ENCODE measurements around the gene SBF2. TPM values are rescaled to one million over a fixed set of nuclear protein-coding genes. Genes with fewer than 3 reads are reported as not detected.

The SBF2 gene
- total and polyA plus RNA-seq, 2 donors (not counting 3 experiments of a cell fraction or from before 2014, with no cell fraction given): 15.4 to 42.4 TPM

GRCh38 chr11:10327254-10327653 lies 33.2 kb upstream of the SBF2 start:
- BruUV-seq (replicated peaks): no TSS peak
- Histone ChIP-seq H3K4me2 (ENCODE audit: insufficient read depth, low read length) (peak overlapping the region; percentile 77), H3K9me1 (replicated peaks; ENCODE audit: control insufficient read depth, extremely low read depth, insufficient read depth, low read length) (no peaks in the 10 kb centered on the region), H3K27me3 (ENCODE audit: control insufficient read depth in 2 of 2, insufficient read depth in 2 of 2, low read length in 2 of 2) (no peaks in the 10 kb centered on the region), H3K9me3 (replicated peaks; ENCODE audit: control insufficient read depth, insufficient read depth, low read length) (no peaks in the 10 kb centered on the region), H3K4me1 (ENCODE audit: control insufficient read depth, extremely low read depth, insufficient read depth, low read length) (peaks cover 78% of the 10 kb centered on the region), H3K27ac (ENCODE audit: insufficient read depth, low read depth, low read length) (peak overlapping the region; percentile 84), H3K36me3 (ENCODE audit: control insufficient read depth in 2 of 2, extremely low read depth in 1 of 2, insufficient read depth in 2 of 2, low read length in 2 of 2) (no peaks in the 10 kb centered on the region), H3K79me2 (ENCODE audit: control insufficient read depth, insufficient read depth, low read length) (no peaks in the 10 kb centered on the region), H3K4me3 (replicated peaks in 1 of 3; ENCODE audit: insufficient read depth in 1 of 3, low read depth in 1 of 3, low read length in 3 of 3) (no peak overlapping the region), H3K9ac (replicated peaks; ENCODE audit: extremely low read depth, insufficient read depth, low read length) (no peak overlapping the region), H4K20me1 (replicated peaks; ENCODE audit: control insufficient read depth, extremely low read depth, insufficient read depth, low read length) (no peaks in the 10 kb centered on the region), H2AFZ (ENCODE audit: low read depth, low read length) (no peak overlapping the region)
- DNase-seq (ENCODE audit: low read depth, low spot score): peak; percentile 82
- FAIRE-seq: peak; percentile 68
- dilution Hi-C loops (cut with MboI; ENCODE audit: extremely low pct_ligation_motif_present, low sequenced_read_pairs): no loop called here
- no peak for TF ChIP-seq JUN (IDR thresholded peaks at IDR 0.05; ENCODE audit: borderline replicate concordance, insufficient read depth, insufficient read length, low read depth)
- TF ChIP-seq MYC (IDR thresholded peaks at IDR 0.05; ENCODE audit: low read depth, low read length): no peak
- TF ChIP-seq GATA2 (IDR thresholded peaks at IDR 0.05; ENCODE audit: insufficient read depth, insufficient read length, low read depth, low read length): peak; percentile 76
- TF ChIP-seq POLR2AphosphoS5 (IDR thresholded peaks at IDR 0.05; ENCODE audit: insufficient read depth, low read depth, low read length): peak; percentile 30
- ChIA-PET POLR2A (interaction anchor here (0.6 to 2.8 kb wide), 2 partner anchors 22 to 1757 kb away, joined by 4 to 13 read pairs; partner anchors contain the start of gene ADM), CTCF (interaction anchor here (1.3 to 8.8 kb wide), 5 partner anchors 19 to 569 kb away, joined by 3 to 203 read pairs (median 15); partner anchors contain the start of gene ADM)
- intact Hi-C loops (cut with micrococcal nuclease): loop anchor here (5.0 to 10.0 kb wide), 3 partner anchors 760 to 1312 kb away; no protein-coding TSS in a partner anchor

DNA sequence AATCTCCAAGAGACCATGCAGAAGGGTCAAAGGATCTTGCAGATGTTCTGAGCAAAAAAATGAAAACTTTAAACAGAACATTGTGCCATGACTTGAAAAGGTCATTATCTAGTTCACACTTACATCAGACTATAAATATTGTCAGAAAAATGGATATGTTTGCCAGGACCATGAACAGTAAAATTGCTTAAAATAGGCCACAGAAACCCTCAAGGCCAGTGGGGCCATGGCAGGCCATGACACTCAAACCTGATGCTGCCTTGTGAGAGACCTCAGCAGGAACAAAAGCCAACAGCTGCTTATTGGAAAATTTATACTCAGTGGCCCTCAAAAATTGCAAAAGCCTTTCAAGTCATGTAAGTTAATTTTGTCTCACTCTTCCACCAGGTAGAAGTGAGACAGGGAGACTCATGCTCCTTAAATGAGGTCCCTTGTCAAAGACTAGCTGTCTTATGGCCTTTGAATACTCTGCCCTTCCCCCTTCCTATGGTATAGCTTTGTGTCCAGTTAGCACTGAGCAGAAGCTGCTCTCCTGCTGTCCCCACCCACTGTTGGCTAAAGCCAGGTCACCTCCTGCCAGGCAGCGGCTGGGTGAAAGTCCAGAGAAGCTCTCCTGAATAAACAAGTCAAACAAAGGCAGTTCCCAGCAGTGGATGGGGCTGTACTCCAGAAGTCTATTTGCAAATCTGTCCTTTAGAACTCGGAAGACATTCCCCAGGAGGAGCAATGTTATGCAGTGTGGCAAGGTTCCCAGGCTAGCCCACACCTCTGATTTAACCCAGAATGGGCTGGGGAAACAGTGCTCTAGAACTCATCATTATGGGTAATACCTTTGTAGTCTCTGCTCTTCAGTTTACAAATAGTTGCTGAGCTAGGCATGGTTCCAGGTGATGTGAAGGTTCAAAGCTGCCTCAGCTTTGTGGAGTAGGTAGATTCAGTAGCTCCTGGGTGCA lies 32.3 kb upstream of the SBF2 start:
- Histone ChIP-seq H3K9me1 (replicated peaks; ENCODE audit: control insufficient read depth, extremely low read depth, insufficient read depth, low read length) (no peaks in the 10 kb centered on the region), H3K9me3 (replicated peaks; ENCODE audit: control insufficient read depth, insufficient read depth, low read length) (no peaks in the 10 kb centered on the region), H3K4me3 (replicated peaks in 1 of 3; ENCODE audit: insufficient read depth in 1 of 3, low read depth in 1 of 3, low read length in 3 of 3) (no peak overlapping the region), H3K79me2 (ENCODE audit: control insufficient read depth, insufficient read depth, low read length) (no peaks in the 10 kb centered on the region), H3K4me2 (ENCODE audit: insufficient read depth, low read length) (peak overlapping the region; percentile 19), H3K4me1 (ENCODE audit: control insufficient read depth, extremely low read depth, insufficient read depth, low read length) (peaks cover 78% of the 10 kb centered on the region), H3K36me3 (ENCODE audit: control insufficient read depth in 2 of 2, extremely low read depth in 1 of 2, insufficient read depth in 2 of 2, low read length in 2 of 2) (no peaks in the 10 kb centered on the region), H4K20me1 (replicated peaks; ENCODE audit: control insufficient read depth, extremely low read depth, insufficient read depth, low read length) (no peaks in the 10 kb centered on the region), H3K9ac (replicated peaks; ENCODE audit: extremely low read depth, insufficient read depth, low read length) (peak overlapping the region; percentile 11), H2AFZ (ENCODE audit: low read depth, low read length) (peak overlapping the region; percentile 19), H3K27me3 (ENCODE audit: control insufficient read depth in 2 of 2, insufficient read depth in 2 of 2, low read length in 2 of 2) (no peaks in the 10 kb centered on the region), H3K27ac (ENCODE audit: insufficient read depth, low read depth, low read length) (peak overlapping the region; percentile 68)
- FAIRE-seq (no peak), DNase-seq (ENCODE audit: low read depth, low spot score) (peak; percentile 79)
- POLR2A ChIA-PET: interaction anchor here (1.1 to 2.8 kb wide), 4 partner anchors 17 to 567 kb away, joined by 3 to 13 read pairs (median 6); partner anchors contain the start of genes ADM and CTR9
- CTCF ChIA-PET: interaction anchor here (0.7 to 8.8 kb wide), 17 partner anchors 10 to 687 kb away, joined by 3 to 203 read pairs (median 5); partner anchors contain the start of gene ADM
- TSS peak; percentile 24 for BruUV-seq (replicated peaks)
- TF ChIP-seq FOS (IDR thresholded peaks at IDR 0.05; ENCODE audit: borderline replicate concordance, insufficient read depth, low read length) (no peak), POLR2AphosphoS5 (IDR thresholded peaks at IDR 0.05; ENCODE audit: insufficient read depth, low read depth, low read length) (no peak), MYC (IDR thresholded peaks at IDR 0.05; ENCODE audit: low read depth, low read length) (no peak), POLR2A (IDR thresholded peaks at IDR 0.05; ENCODE audit: low read depth, low read length) (no peak), GATA2 (IDR thresholded peaks at IDR 0.05; ENCODE audit: insufficient read depth, insufficient read length, low read depth, low read length) (no peak), EZH2 (IDR thresholded peaks at IDR 0.05; ENCODE audit: borderline replicate concordance, low read depth, low read length, severe bottlenecking) (no peak), JUN (IDR thresholded peaks at IDR 0.05; ENCODE audit: borderline replicate concordance, insufficient read depth, insufficient read length, low read depth) (no peak), MAX (IDR thresholded peaks at IDR 0.05; ENCODE audit: insufficient read depth, insufficient read length) (no peak)
- TF ChIP-seq, protein P1, sequence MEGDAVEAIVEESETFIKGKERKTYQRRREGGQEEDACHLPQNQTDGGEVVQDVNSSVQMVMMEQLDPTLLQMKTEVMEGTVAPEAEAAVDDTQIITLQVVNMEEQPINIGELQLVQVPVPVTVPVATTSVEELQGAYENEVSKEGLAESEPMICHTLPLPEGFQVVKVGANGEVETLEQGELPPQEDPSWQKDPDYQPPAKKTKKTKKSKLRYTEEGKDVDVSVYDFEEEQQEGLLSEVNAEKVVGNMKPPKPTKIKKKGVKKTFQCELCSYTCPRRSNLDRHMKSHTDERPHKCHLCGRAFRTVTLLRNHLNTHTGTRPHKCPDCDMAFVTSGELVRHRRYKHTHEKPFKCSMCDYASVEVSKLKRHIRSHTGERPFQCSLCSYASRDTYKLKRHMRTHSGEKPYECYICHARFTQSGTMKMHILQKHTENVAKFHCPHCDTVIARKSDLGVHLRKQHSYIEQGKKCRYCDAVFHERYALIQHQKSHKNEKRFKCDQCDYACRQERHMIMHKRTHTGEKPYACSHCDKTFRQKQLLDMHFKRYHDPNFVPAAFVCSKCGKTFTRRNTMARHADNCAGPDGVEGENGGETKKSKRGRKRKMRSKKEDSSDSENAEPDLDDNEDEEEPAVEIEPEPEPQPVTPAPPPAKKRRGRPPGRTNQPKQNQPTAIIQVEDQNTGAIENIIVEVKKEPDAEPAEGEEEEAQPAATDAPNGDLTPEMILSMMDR (IDR thresholded peaks at IDR 0.05; ENCODE audit: extremely low read depth in 1 of 2, insufficient read depth in 1 of 2, low read depth in 1 of 2, low read length in 2 of 2): no peak
- dilution Hi-C loops (cut with MboI; ENCODE audit: extremely low pct_ligation_motif_present, low sequenced_read_pairs) (no loop called here), intact Hi-C loops (cut with micrococcal nuclease) (loop anchor here (5.0 to 10.0 kb wide), 3 partner anchors 759 to 1311 kb away; no protein-coding TSS in a partner anchor)
